NCI-H510A (cell line): ENCODE measurements around the gene ACTL6A.
A peak's percentile ranks its signal among the peaks of the same experiment; 100 is the strongest.
"Not testable (repeated sequence)": the region's sequence is repeated elsewhere in the genome, so short reads cannot be mapped to it uniquely, and the experiment has no call there.

Experiments used
- DNase-seq: peaks from one replicate; lab custom pipeline; 2025; lab: John Stamatoyannopoulos, UW

ACTL6A gene

DNA sequence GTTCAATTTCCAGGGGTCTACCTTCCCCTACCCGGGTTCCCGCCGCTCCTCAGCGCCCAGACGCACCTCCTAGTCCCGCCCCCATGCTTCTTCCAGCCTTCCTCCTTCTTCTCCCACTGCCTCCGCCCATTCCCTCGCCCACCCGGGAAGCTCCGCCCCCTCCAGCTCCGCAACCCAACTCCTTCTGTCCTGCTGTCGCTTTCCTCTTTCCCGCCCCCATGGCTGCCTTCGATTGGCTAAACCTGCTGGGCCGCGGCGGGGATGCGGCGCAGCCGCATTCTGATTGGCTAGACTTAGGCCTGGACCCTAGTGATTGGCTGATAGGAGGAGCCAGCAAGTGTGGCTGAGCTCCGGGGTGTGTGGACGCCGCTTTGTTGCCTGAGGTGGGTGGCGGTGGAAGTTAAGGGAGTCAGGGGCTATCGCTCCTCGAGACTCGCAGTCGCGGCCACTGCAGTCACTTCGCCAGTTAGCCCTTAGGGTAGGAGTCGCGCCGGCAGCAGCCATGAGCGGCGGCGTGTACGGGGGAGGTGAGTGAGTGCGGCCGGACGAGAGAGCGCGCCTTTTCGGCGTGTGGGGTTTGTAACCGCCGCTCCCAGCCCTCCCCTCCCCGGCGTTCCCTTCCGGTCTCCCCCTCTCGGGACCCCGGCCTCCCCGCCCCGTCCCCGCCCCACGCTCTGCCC, at the start of gene ACTL6A:
TSS of gene ACTL6A (plus strand) at position 336 of the 680 bp plus-strand sequence. CDS start at position 503, 167 bp downstream.
- peak; percentile 95 for DNase-seq

GRCh38 chr3:179513862-179514261, 48.9 kb upstream of the ACTL6A start:
- DNase-seq: no peak

- DNase-seq: not testable (repeated sequence)
Measured at GRCh38 chr3:179516461-179517251, 46.1 kb upstream of the ACTL6A start.

DNA sequence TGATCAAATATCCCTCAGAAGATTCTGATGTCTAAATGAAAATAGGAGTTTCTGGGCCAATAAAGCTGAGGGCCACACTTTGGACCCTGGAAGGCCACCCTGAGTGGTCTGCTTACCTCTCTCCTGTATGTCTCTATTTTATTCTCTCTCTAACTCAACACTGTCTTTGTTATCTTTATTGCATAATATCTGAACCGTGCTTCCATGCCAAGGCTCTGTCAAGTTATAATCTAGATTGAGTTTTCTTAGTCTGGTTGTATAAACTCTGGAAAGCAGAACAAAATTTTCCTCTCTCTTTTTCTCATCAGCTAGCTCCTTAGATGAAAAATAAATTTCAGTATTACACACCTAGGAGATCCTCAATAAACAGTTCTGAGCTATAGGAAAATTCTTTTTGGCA, 36.2 kb upstream of the ACTL6A start:
- no peak for DNase-seq

GRCh38 chr3:179526989-179527391, 35.7 kb upstream of the ACTL6A start:
- DNase-seq: peak; percentile 34

DNA sequence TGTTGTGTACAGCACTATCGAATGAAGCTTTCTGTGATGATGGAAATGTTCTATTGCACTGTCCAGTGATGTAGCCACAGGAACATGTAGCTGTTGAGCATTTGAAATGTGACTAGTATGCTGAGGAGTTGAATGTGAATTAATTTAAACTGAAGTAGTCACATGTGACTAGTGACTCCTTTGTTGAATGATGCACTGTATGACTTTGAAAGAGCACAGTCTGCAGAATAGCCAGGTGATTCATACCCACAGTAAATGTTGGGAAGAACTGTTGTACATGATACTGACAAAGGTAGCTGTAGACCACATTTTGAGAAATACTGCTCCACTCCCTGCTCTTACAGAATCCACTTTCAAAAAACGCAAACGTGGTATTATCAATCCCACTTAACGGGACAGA, 34.0 kb upstream of the ACTL6A start:
- DNase-seq: no peak

GRCh38 chr3:179531576-179531975, 31.1 kb upstream of the ACTL6A start:
- DNase-seq: no peak

DNA sequence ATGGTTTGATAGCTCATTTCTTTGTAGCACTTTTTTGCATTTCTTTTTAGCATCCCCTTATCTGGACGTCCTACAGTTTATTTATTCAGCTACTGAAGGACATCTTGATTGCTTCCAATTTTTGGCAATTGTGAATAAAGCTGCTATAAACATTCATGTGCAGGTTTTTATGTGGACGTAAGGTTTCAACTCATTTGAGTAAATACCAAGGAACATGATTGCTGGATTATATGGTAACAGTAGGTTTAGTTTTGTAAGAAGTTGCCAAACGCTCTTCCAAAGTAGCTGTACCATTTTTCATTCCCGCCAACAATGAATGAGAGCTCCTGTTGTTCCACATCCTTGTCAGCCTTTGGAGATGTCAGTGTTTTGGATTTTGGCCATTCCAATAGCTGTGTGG, 29.5 kb upstream of the ACTL6A start:
- DNase-seq: no peak

GRCh38 chr3:179536256-179536655, 26.5 kb upstream of the ACTL6A start:
- no peak for DNase-seq

DNA sequence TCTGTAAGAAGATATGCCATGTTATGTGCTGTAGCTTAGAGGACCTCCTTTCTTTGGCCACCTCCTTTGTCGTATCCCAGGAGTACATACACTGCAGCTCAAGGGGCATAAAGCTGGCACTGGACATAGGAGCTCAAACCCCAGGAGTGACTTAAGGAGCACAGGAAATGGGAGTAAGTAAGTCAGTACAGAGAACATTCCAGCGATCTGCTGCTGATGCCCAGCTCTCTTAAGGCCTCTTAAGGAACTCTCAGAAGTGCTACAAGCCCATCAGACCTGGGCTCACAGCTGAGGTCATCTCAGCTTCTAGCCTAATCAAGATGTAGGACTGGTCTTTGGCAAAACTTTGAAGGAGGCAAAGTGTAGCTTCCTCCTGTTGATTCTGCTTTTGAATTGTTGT, 21.6 kb upstream of the ACTL6A start:
- DNase-seq: no peak

GRCh38 chr3:179541596-179541995, 21.1 kb upstream of the ACTL6A start:
- DNase-seq: no peak

GRCh38 chr3:179542375-179542774, 20.4 kb upstream of the ACTL6A start:
- no peak for DNase-seq

- no peak for DNase-seq
Measured at GRCh38 chr3:179544981-179545645, 17.6 kb upstream of the ACTL6A start.

- no peak for DNase-seq
Measured at GRCh38 chr3:179546814-179547241, 15.9 kb upstream of the ACTL6A start.

DNA sequence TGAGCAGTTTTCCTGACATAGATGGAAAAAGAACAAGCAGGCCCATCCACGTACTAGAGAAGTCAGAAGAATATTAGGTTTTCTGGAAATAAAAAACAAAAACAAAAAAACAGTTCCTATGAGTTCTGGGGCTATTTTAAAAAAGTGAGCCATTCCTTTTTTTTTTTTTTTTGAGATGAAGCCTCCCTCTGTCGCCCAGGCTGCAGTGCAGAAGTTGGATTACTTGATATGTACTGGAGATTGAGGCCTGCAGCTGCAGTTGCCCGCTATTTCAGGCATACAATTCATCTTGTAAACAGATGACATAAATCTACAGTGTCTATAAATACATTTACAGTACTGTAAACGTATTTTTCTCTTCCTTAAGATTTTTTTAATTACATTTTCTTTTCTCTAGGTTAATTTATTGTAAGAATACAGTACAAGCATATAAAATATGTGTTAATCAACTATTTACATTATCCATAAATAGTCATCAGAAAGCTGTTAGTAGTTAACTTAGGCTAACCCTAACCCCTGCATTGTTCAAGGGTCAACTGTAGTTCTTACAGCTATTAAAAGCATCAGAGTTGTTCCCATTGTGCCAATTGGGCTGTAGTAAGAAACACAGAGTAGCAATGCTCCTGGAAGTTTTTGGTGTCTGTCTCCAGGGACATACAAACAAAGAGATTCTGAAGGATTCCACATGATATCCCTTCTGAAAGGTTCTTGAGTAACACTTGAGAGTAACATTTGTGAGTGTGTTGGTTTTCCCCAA, 11.2 kb upstream of the ACTL6A start:
- DNase-seq: no peak

GRCh38 chr3:179558742-179559364, 3.9 kb upstream of the ACTL6A start:
- peak; percentile 9 for DNase-seq

DNA sequence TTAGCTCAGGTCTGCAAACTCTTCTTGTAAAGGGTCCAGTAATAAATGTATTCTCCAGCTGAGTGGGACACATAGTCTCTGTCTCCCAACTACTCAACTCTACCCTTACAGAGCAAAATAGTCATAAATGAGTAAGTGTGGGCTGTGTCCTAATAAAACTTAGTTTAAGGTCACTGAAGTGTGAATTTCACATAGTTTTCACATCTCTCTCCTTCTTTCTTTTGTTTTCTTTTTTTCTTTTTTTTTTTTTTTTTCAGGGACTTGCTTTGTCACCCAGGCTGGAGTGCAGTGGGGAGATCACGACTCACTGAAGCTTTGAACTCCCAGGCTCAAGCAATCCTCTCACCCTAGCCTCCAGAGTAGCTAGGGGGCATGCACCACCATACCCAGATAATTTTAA, 1.9 kb upstream of the ACTL6A start:
- no peak for DNase-seq

- peak; percentile 17 for DNase-seq
Measured at GRCh38 chr3:179563271-179563783, 601 bp downstream of the ACTL6A start.

GRCh38 chr3:179565496-179565895, 2.8 kb downstream of the ACTL6A start:
- DNase-seq: no peak

DNA sequence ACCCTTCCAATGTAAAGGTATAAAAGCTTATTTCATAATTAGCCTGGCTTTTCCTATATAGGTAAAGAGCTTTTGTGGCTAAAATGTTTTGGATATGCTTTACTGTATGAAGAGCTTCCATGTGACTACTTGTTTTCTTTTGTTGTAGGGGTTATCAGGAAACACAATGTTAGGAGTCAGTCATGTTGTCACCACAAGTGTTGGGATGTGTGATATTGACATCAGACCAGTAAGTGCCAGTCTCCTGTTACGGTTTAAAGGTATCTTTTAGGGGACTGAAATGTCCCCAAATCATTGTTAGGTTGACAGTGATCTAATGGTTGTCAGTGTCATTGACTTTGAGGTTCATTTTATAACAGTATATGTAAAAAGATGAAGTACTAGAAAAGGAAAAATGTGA, 18.3 kb downstream of the ACTL6A start:
- DNase-seq: no peak

GRCh38 chr3:179589143-179589542, 26.4 kb downstream of the ACTL6A start:
- no peak for DNase-seq
